HCT116 (cell line): ENCODE data around the gene SPACA6. TPM values are rescaled to one million over a fixed set of nuclear protein-coding genes. Genes with fewer than 3 reads are reported as not detected.
A peak's percentile ranks its signal among the peaks of the same experiment; 100 is the strongest.

Experiments
- ATAC-seq: fragments of 200-7000 bp; cut with Tn5 transposase; 2 replicates; pipeline ENCODE4 v1.9.1; 2020; ENCODE audit warnings: mild to moderate bottlenecking, moderate library complexity
- BruUV-seq: library from RNA; stranded (reverse); fragments of 400-500 nt; replicated peaks from 2 replicates; lab custom pipeline; 2021; lab: Mats Ljungman, UMichigan
- CTCF ChIA-PET: fragments of 300-600 bp; sonication (Branson Sonifier 250); formaldehyde crosslinking; loops from one replicate; lab custom pipeline; 2021; ENCODE audit warnings: antibody characterized with exemption; lab: Charles Lee
- POLR2A ChIA-PET: fragments of 300-600, 350-600 bp; sonication (Branson Sonifier 250); formaldehyde crosslinking; loops from one replicate; lab custom pipeline; 2021; ENCODE audit warnings: antibody characterized with exemption; lab: Charles Lee
- RAD21 ChIA-PET, 2 experiments: fragments of 300-600 bp; sonication (Branson Sonifier 250); formaldehyde crosslinking; loops; one replicate each; lab custom pipeline; 2023; ENCODE audit warnings: low total read pairs in 2 of 2; ENCODE audit not compliant: uncharacterized antibody in 2 of 2, unreplicated experiment in 2 of 2, low non-redundant PET in 1 of 2; lab: Charles Lee
- DNase-seq: peaks from one replicate; pipeline ENCODE4 v3.0.0-alpha.2; 2010; ENCODE audit warnings: low read depth, low spot score
- H2AFZ ChIP-seq: fragments of 200-600 bp; shearing (Covaris generic), sonication (generic); 2 replicates; pipeline ENCODE4 v1.6.1; 2017; ENCODE audit warnings: low read depth, mixed run types, mixed read lengths, antibody characterized with exemption, low read length; ENCODE audit not compliant: poor library complexity, severe bottlenecking
- H3K27ac ChIP-seq: 2 replicates; pipeline ENCODE4 v1.5.1; 2012; ENCODE audit warnings: low read depth, low read length
- H3K27me3 ChIP-seq: fragments of 200-600 bp; sonication (generic); 2 replicates; pipeline ENCODE4 v1.6.1; 2016; ENCODE audit warnings: mixed run types, low read length, mixed read lengths; ENCODE audit not compliant: insufficient read depth
- H3K36me3 ChIP-seq, 2 experiments: fragments of 200-500 bp in 1 of 2; fragments of 200-600 bp in 1 of 2; sonication (Bioruptor generic) in 1 of 2; sonication (generic) in 1 of 2; 2 replicates each; pipeline versions ENCODE4 v1.5.1 to v1.6.1; 2014 to 2016; ENCODE audit warnings: low read length in 2 of 2, inconsistent platforms in 1 of 2, mixed read lengths in 1 of 2, mixed run types in 1 of 2; ENCODE audit not compliant: insufficient read depth in 2 of 2, control insufficient read depth in 1 of 2
- H3K4me1 ChIP-seq, 2 experiments: fragments of 200-600 bp in 1 of 2; sonication (generic) in 1 of 2; 2 replicates each; pipeline versions ENCODE4 v1.5.1 to v1.6.1; 2012 to 2017; ENCODE audit warnings: low read length in 2 of 2, inconsistent platforms in 1 of 2, mild to moderate bottlenecking in 1 of 2, mixed read lengths in 1 of 2, mixed run types in 1 of 2, moderate library complexity in 1 of 2; ENCODE audit not compliant: insufficient read depth in 2 of 2, control insufficient read depth in 1 of 2
- H3K4me2 ChIP-seq: fragments of 200-600 bp; sonication (generic); 2 replicates; pipeline ENCODE4 v1.6.1; 2017; ENCODE audit warnings: mixed run types, low read length, mixed read lengths
- H3K4me3 ChIP-seq, 2 experiments: fragments of 200-600 bp in 1 of 2; sonication (generic) in 1 of 2; replicated peaks in 1 of 2; 2 replicates each; pipeline ENCODE4 v1.5.1; 2011 to 2016; ENCODE audit warnings: low read length in 2 of 2, control low read depth in 1 of 2, low read depth in 1 of 2, mild to moderate bottlenecking in 1 of 2, mixed read lengths in 1 of 2, mixed run types in 1 of 2
- H3K79me2 ChIP-seq: fragments of 200-600 bp; sonication (generic); 2 replicates; pipeline ENCODE4 v1.6.1; 2017; ENCODE audit warnings: mild to moderate bottlenecking, mixed run types, low read length, moderate library complexity, mixed read lengths; ENCODE audit not compliant: insufficient read depth
- H3K9ac ChIP-seq: fragments of 200-600 bp; sonication (generic); 2 replicates; pipeline ENCODE4 v1.6.1; 2016; ENCODE audit warnings: low read length, mixed read lengths
- H3K9me2 ChIP-seq: fragments of 200-600 bp; sonication (generic), shearing (Covaris generic); 2 replicates; pipeline ENCODE4 v1.6.1; 2017; ENCODE audit warnings: mixed run types, mild to moderate bottlenecking, moderate library complexity; ENCODE audit not compliant: insufficient read depth
- H3K9me3 ChIP-seq, 2 experiments: fragments of 200-500 bp in 1 of 2; fragments of 200-600 bp in 1 of 2; sonication (Bioruptor generic) in 1 of 2; sonication (generic) in 1 of 2; 2 replicates each; pipeline ENCODE4 v1.6.1; 2014 to 2017; ENCODE audit warnings: low read length in 2 of 2, mixed read lengths in 2 of 2, inconsistent platforms in 1 of 2, low read depth in 1 of 2, mild to moderate bottlenecking in 1 of 2, mixed run types in 1 of 2, moderate library complexity in 1 of 2; ENCODE audit not compliant: control insufficient read depth in 1 of 2, insufficient read depth in 1 of 2
- H4K20me1 ChIP-seq: fragments of 200-600 bp; sonication (generic), shearing (Covaris generic); 2 replicates; pipeline ENCODE4 v1.6.1; 2017; ENCODE audit warnings: mixed run types, mild to moderate bottlenecking, moderate library complexity; ENCODE audit not compliant: insufficient read depth
- CBX3 ChIP-seq: IDR thresholded peaks from 2 replicates; pipeline ENCODE4 v1.6.1; 2012; ENCODE audit warnings: low read depth
- EZH2 ChIP-seq: fragments of 200-600 bp; sonication (generic); IDR thresholded peaks from 2 replicates; pipeline ENCODE4 v1.6.1; 2017; ENCODE audit warnings: antibody characterized with exemption, mixed run types
- FOSL1 ChIP-seq: IDR thresholded peaks from 2 replicates; pipeline ENCODE4 v1.6.1; 2012; ENCODE audit warnings: low read depth
- MAX ChIP-seq: IDR thresholded peaks from 2 replicates; pipeline ENCODE4 v1.6.1; 2012
- POLR2AphosphoS5 ChIP-seq: IDR thresholded peaks from 2 replicates; pipeline ENCODE4 v1.6.1; 2011; ENCODE audit warnings: mild to moderate bottlenecking, low read depth, low read length, moderate library complexity
- RAD21 ChIP-seq: IDR thresholded peaks from 2 replicates; pipeline ENCODE4 v1.6.1; 2012; ENCODE audit warnings: low read depth, mild to moderate bottlenecking
- REST ChIP-seq: IDR thresholded peaks from 2 replicates; pipeline ENCODE4 v1.6.1; 2012; ENCODE audit warnings: low read depth
- SP1 ChIP-seq: IDR thresholded peaks from 2 replicates; pipeline ENCODE4 v1.6.1; 2012; ENCODE audit warnings: low read depth
- YY1 ChIP-seq: IDR thresholded peaks from 2 replicates; pipeline ENCODE4 v1.6.1; 2011; ENCODE audit warnings: low read length, low read depth, moderate library complexity, mild to moderate bottlenecking; ENCODE audit not compliant: insufficient replicate concordance; ENCODE audit errors: extremely low read depth
- ZNF274 ChIP-seq: fragments of 200-500 bp; sonication (Bioruptor generic); IDR thresholded peaks from 2 replicates; pipeline ENCODE4 v1.6.1; 2014; ENCODE audit warnings: mild to moderate bottlenecking, low read depth, low read length, inconsistent platforms
- intact Hi-C: fragments of 100-400 bp; cut with micrococcal nuclease; formaldehyde crosslinking; loops from 2 replicates; pipeline ENCODE4 v1.10.0; 2022
- total RNA-seq: library from RNA; stranded (reverse); gene quantifications from one replicate; pipeline ENCODE4 v1.2.1, GENCODE V29; 2021; ENCODE audit not compliant: unreplicated experiment
- TF ChIP-seq, protein P1 (sequence below), 3 experiments: fragments of 200-600 bp in 1 of 3; sonication (generic) in 1 of 3; IDR thresholded peaks in 2 of 3; conservative IDR thresholded peaks in 1 of 3; 2 replicates each; pipeline ENCODE4 v1.5.1; 2012 to 2017; ENCODE audit warnings: low read depth in 2 of 3, low read length in 2 of 3, antibody characterized with exemption in 1 of 3, borderline replicate concordance in 1 of 3, control low read depth in 1 of 3, mild to moderate bottlenecking in 1 of 3, mixed read lengths in 1 of 3, mixed run types in 1 of 3, moderate library complexity in 1 of 3; ENCODE audit not compliant: insufficient read depth in 1 of 3

Gene SPACA6
- total RNA-seq, 1 experiment from 2014 or later, result 13.9 TPM

- Histone ChIP-seq H4K20me1 (no peaks in the 10 kb centered on the region), H3K4me3 (no peak overlapping the region), H3K79me2 (no peaks in the 10 kb centered on the region), H3K9ac (no peak overlapping the region), H3K9me3 (no peaks in the 10 kb centered on the region), H3K27me3 (no peaks in the 10 kb centered on the region), H3K36me3 (no peaks in the 10 kb centered on the region), H3K4me1 (peaks cover 8 to 14% of the 10 kb centered on the region in 2 experiments; a peak in 3 of 4 replicates), H3K9me2 (no peaks in the 10 kb centered on the region), H2AFZ (no peak overlapping the region), H3K4me2 (no peak overlapping the region), H3K27ac (no peak overlapping the region)
- ATAC-seq (peak; percentile 85), DNase-seq (no peak)
- ChIA-PET RAD21 (no interaction called here), CTCF (interaction anchor here (0.8 kb wide), 1 partner anchor 65 kb away, joined by 3 read pairs; no protein-coding TSS in a partner anchor), POLR2A (interaction anchor here (0.6 kb wide), 1 partner anchor 323 kb away, joined by 3 read pairs; no protein-coding TSS in a partner anchor)
- TF ChIP-seq EZH2 (no peak), POLR2AphosphoS5 (no peak), FOSL1 (no peak), CBX3 (no peak), YY1 (no peak), RAD21 (peak; percentile 60), REST (no peak), ZNF274 (no peak), MAX (no peak), SP1 (no peak)
- TF ChIP-seq, protein P1, sequence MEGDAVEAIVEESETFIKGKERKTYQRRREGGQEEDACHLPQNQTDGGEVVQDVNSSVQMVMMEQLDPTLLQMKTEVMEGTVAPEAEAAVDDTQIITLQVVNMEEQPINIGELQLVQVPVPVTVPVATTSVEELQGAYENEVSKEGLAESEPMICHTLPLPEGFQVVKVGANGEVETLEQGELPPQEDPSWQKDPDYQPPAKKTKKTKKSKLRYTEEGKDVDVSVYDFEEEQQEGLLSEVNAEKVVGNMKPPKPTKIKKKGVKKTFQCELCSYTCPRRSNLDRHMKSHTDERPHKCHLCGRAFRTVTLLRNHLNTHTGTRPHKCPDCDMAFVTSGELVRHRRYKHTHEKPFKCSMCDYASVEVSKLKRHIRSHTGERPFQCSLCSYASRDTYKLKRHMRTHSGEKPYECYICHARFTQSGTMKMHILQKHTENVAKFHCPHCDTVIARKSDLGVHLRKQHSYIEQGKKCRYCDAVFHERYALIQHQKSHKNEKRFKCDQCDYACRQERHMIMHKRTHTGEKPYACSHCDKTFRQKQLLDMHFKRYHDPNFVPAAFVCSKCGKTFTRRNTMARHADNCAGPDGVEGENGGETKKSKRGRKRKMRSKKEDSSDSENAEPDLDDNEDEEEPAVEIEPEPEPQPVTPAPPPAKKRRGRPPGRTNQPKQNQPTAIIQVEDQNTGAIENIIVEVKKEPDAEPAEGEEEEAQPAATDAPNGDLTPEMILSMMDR (IDR thresholded peaks at IDR 0.05 in 2 of 3, conservative IDR thresholded peaks at IDR 0.05 in 1 of 3; ENCODE audit: borderline replicate concordance in 1 of 3, insufficient read depth in 1 of 3, low read depth in 2 of 3, low read length in 2 of 3), result peak; percentile 57 to 73 (median 69); a peak in 5 of 6 replicates
- intact Hi-C loops, result loop anchor here (1.0 kb wide), 1 partner anchor 66 kb away; no protein-coding TSS in a partner anchor
- BruUV-seq, result no TSS peak
Observed at GRCh38 chr19:51712461-51713081, 19.4 kb downstream of the SPACA6 start.
